ENCODE results near the gene WIPF2.

DNA sequence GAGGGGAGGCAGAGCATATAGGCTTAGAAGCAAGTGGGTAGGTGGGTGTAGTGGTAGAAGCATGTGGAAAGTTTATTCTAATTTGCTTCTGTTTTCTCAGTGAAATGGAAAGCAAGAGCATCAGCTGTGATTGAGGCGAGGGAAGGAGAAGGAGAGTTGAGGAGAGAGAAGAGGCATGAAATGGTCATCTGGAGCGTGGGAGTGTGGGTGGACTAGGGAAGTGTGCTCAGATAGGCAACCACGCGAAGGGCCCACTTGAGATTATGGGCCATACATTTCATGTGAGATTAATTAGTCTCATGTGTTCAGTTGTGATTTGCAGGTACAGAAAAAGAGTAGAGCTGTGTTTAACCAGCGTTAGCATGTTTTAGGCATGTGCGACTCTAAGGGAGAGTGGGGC, 47.8 kb downstream of the WIPF2 start:
- TF ChIP-seq, protein P1, sequence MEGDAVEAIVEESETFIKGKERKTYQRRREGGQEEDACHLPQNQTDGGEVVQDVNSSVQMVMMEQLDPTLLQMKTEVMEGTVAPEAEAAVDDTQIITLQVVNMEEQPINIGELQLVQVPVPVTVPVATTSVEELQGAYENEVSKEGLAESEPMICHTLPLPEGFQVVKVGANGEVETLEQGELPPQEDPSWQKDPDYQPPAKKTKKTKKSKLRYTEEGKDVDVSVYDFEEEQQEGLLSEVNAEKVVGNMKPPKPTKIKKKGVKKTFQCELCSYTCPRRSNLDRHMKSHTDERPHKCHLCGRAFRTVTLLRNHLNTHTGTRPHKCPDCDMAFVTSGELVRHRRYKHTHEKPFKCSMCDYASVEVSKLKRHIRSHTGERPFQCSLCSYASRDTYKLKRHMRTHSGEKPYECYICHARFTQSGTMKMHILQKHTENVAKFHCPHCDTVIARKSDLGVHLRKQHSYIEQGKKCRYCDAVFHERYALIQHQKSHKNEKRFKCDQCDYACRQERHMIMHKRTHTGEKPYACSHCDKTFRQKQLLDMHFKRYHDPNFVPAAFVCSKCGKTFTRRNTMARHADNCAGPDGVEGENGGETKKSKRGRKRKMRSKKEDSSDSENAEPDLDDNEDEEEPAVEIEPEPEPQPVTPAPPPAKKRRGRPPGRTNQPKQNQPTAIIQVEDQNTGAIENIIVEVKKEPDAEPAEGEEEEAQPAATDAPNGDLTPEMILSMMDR (IDR thresholded peaks at IDR 0.05 in 2 of 3, conservative IDR thresholded peaks at IDR 0.05 in 1 of 3; ENCODE audit: borderline replicate concordance in 1 of 3, insufficient read depth in 1 of 3, low read depth in 2 of 3, low read length in 2 of 3): no peak
- TF ChIP-seq POLR2A (IDR thresholded peaks at IDR 0.05; ENCODE audit: borderline replicate concordance, extremely low read depth, insufficient read depth, insufficient read length) (no peak), SP1 (IDR thresholded peaks at IDR 0.05; ENCODE audit: low read depth) (no peak), EZH2 (IDR thresholded peaks at IDR 0.05) (no peak), SIN3A (IDR thresholded peaks at IDR 0.05; ENCODE audit: low read depth) (no peak), RAD21 (IDR thresholded peaks at IDR 0.05; ENCODE audit: low read depth) (no peak), POLR2AphosphoS5 (IDR thresholded peaks at IDR 0.05; ENCODE audit: low read depth, low read length) (no peak)
- TF ChIP-seq, protein P2, sequence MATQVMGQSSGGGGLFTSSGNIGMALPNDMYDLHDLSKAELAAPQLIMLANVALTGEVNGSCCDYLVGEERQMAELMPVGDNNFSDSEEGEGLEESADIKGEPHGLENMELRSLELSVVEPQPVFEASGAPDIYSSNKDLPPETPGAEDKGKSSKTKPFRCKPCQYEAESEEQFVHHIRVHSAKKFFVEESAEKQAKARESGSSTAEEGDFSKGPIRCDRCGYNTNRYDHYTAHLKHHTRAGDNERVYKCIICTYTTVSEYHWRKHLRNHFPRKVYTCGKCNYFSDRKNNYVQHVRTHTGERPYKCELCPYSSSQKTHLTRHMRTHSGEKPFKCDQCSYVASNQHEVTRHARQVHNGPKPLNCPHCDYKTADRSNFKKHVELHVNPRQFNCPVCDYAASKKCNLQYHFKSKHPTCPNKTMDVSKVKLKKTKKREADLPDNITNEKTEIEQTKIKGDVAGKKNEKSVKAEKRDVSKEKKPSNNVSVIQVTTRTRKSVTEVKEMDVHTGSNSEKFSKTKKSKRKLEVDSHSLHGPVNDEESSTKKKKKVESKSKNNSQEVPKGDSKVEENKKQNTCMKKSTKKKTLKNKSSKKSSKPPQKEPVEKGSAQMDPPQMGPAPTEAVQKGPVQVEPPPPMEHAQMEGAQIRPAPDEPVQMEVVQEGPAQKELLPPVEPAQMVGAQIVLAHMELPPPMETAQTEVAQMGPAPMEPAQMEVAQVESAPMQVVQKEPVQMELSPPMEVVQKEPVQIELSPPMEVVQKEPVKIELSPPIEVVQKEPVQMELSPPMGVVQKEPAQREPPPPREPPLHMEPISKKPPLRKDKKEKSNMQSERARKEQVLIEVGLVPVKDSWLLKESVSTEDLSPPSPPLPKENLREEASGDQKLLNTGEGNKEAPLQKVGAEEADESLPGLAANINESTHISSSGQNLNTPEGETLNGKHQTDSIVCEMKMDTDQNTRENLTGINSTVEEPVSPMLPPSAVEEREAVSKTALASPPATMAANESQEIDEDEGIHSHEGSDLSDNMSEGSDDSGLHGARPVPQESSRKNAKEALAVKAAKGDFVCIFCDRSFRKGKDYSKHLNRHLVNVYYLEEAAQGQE (IDR thresholded peaks at IDR 0.05; ENCODE audit: low read depth): no peak

Measured in HCT116 (cell line).